ENCODE results near the gene PLK3. TPM values are rescaled to one million over a fixed set of nuclear protein-coding genes. Genes with fewer than 3 reads are reported as not detected.
A peak's percentile ranks its signal among the peaks of the same experiment; 100 is the strongest.

Gene PLK3
- total and polyA plus RNA-seq, 10 of the 15 experiments (the other 5 are each of a cell fraction or from before 2014, with no cell fraction given): 1.5 to 23.2 (median 12.1) TPM

GRCh38 chr1:44807364-44808062 lies 7.3 kb downstream of the PLK3 start (continued):
- TF ChIP-seq, protein P1, sequence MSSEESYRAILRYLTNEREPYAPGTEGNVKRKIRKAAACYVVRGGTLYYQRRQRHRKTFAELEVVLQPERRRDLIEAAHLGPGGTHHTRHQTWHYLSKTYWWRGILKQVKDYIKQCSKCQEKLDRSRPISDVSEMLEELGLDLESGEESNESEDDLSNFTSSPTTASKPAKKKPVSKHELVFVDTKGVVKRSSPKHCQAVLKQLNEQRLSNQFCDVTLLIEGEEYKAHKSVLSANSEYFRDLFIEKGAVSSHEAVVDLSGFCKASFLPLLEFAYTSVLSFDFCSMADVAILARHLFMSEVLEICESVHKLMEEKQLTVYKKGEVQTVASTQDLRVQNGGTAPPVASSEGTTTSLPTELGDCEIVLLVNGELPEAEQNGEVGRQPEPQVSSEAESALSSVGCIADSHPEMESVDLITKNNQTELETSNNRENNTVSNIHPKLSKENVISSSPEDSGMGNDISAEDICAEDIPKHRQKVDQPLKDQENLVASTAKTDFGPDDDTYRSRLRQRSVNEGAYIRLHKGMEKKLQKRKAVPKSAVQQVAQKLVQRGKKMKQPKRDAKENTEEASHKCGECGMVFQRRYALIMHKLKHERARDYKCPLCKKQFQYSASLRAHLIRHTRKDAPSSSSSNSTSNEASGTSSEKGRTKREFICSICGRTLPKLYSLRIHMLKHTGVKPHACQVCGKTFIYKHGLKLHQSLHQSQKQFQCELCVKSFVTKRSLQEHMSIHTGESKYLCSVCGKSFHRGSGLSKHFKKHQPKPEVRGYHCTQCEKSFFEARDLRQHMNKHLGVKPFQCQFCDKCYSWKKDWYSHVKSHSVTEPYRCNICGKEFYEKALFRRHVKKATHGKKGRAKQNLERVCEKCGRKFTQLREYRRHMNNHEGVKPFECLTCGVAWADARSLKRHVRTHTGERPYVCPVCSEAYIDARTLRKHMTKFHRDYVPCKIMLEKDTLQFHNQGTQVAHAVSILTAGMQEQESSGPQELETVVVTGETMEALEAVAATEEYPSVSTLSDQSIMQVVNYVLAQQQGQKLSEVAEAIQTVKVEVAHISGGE (CRISPR knock-in tag; IDR thresholded peaks at IDR 0.05): no peak
- TF ChIP-seq RB1 (IDR thresholded peaks at IDR 0.05; ENCODE audit: borderline replicate concordance) (no peak), ZBTB40 (IDR thresholded peaks at IDR 0.05; ENCODE audit: borderline replicate concordance) (peak; percentile 14; the same call in 1 of the 2 replicates), SKIL (IDR thresholded peaks at IDR 0.05; ENCODE audit: low read depth, poor library complexity, severe bottlenecking) (peak; percentile 65), TAF1 (IDR thresholded peaks at IDR 0.05; ENCODE audit: borderline replicate concordance, low read depth, low read length) (0 out of 2 replicates have a peak, but pooled peaks have one; percentile 19)
- TF ChIP-seq, protein P2, sequence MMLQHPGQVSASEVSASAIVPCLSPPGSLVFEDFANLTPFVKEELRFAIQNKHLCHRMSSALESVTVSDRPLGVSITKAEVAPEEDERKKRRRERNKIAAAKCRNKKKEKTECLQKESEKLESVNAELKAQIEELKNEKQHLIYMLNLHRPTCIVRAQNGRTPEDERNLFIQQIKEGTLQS (IDR thresholded peaks at IDR 0.05; ENCODE audit: borderline replicate concordance, extremely low read depth, low read depth, low read length): no peak
- TF ChIP-seq, protein P3, sequence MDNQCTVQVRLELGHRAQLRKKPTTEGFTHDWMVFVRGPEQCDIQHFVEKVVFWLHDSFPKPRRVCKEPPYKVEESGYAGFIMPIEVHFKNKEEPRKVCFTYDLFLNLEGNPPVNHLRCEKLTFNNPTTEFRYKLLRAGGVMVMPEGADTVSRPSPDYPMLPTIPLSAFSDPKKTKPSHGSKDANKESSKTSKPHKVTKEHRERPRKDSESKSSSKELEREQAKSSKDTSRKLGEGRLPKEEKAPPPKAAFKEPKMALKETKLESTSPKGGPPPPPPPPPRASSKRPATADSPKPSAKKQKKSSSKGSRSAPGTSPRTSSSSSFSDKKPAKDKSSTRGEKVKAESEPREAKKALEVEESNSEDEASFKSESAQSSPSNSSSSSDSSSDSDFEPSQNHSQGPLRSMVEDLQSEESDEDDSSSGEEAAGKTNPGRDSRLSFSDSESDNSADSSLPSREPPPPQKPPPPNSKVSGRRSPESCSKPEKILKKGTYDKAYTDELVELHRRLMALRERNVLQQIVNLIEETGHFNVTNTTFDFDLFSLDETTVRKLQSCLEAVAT (IDR thresholded peaks at IDR 0.05): peak; percentile 47; the same call in 1 of the 2 replicates
- TF ChIP-seq, protein P4, sequence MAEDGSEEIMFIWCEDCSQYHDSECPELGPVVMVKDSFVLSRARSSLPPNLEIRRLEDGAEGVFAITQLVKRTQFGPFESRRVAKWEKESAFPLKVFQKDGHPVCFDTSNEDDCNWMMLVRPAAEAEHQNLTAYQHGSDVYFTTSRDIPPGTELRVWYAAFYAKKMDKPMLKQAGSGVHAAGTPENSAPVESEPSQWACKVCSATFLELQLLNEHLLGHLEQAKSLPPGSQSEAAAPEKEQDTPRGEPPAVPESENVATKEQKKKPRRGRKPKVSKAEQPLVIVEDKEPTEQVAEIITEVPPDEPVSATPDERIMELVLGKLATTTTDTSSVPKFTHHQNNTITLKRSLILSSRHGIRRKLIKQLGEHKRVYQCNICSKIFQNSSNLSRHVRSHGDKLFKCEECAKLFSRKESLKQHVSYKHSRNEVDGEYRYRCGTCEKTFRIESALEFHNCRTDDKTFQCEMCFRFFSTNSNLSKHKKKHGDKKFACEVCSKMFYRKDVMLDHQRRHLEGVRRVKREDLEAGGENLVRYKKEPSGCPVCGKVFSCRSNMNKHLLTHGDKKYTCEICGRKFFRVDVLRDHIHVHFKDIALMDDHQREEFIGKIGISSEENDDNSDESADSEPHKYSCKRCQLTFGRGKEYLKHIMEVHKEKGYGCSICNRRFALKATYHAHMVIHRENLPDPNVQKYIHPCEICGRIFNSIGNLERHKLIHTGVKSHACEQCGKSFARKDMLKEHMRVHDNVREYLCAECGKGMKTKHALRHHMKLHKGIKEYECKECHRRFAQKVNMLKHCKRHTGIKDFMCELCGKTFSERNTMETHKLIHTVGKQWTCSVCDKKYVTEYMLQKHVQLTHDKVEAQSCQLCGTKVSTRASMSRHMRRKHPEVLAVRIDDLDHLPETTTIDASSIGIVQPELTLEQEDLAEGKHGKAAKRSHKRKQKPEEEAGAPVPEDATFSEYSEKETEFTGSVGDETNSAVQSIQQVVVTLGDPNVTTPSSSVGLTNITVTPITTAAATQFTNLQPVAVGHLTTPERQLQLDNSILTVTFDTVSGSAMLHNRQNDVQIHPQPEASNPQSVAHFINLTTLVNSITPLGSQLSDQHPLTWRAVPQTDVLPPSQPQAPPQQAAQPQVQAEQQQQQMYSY (CRISPR knock-in tag; IDR thresholded peaks at IDR 0.05): 0 out of 2 replicates have a peak, but pooled peaks have one; percentile 28
- TF ChIP-seq, protein P5, sequence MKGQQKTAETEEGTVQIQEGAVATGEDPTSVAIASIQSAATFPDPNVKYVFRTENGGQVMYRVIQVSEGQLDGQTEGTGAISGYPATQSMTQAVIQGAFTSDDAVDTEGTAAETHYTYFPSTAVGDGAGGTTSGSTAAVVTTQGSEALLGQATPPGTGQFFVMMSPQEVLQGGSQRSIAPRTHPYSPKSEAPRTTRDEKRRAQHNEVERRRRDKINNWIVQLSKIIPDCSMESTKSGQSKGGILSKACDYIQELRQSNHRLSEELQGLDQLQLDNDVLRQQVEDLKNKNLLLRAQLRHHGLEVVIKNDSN (IDR thresholded peaks at IDR 0.05; ENCODE audit: borderline replicate concordance, extremely low read length, insufficient read depth, low read depth, low read length): no peak

Measured in GM12878 (cell line).